A673 (cell line): ENCODE measurements around the gene LAT. TPM values are rescaled to one million over a fixed set of nuclear protein-coding genes. Genes with fewer than 3 reads are reported as not detected.

Experiments
- BruUV-seq: library from RNA; stranded (reverse); fragments of 400-500 nt; replicated peaks from 2 replicates; lab custom pipeline; 2021; lab: Mats Ljungman, UMichigan
- CTCF ChIA-PET: fragments of 300-600 bp; sonication (Branson Sonifier 250); formaldehyde crosslinking; loops from one replicate; lab custom pipeline; 2022; ENCODE audit warnings: antibody characterized with exemption; lab: Charles Lee
- POLR2A ChIA-PET: fragments of 300-600 bp; sonication (Branson Sonifier 250); formaldehyde crosslinking; loops from one replicate; lab custom pipeline; 2022; ENCODE audit warnings: antibody characterized with exemption; ENCODE audit not compliant: low non-redundant PET; lab: Charles Lee
- DNase-seq: peaks from one replicate; pipeline ENCODE4 v3.0.0-alpha.2; 2015; ENCODE audit warnings: low spot score
- H3K27ac ChIP-seq: fragments of 200-600 bp; sonication (generic); 2 replicates; pipeline ENCODE4 v1.5.1; 2016; ENCODE audit warnings: mixed run types, low read depth, mild to moderate bottlenecking, mixed read lengths, antibody characterized with exemption, low read length; ENCODE audit not compliant: poor library complexity, severe bottlenecking
- H3K27me3 ChIP-seq: fragments of 200-600 bp; sonication (generic); replicated peaks from 2 replicates; pipeline ENCODE4 v1.6.1; 2017; ENCODE audit warnings: mixed run types, low read depth, mild to moderate bottlenecking, mixed read lengths, antibody characterized with exemption, low read length; ENCODE audit not compliant: insufficient read depth, poor library complexity
- H3K36me3 ChIP-seq: fragments of 200-600 bp; sonication (generic); 2 replicates; pipeline ENCODE4 v1.6.1; 2016; ENCODE audit warnings: mixed run types, mild to moderate bottlenecking, mixed read lengths, antibody characterized with exemption, low read length; ENCODE audit not compliant: insufficient read depth, poor library complexity, severe bottlenecking
- H3K4me1 ChIP-seq: fragments of 200-600 bp; sonication (generic); 2 replicates; pipeline ENCODE4 v1.6.1; 2017; ENCODE audit warnings: mixed run types, mild to moderate bottlenecking, mixed read lengths, antibody characterized with exemption, low read length; ENCODE audit not compliant: insufficient read depth, poor library complexity, severe bottlenecking
- H3K4me3 ChIP-seq: fragments of 200-600 bp; sonication (generic); 2 replicates; pipeline ENCODE4 v1.5.1; 2016; ENCODE audit warnings: low read depth, mixed run types, mild to moderate bottlenecking, mixed read lengths, low read length; ENCODE audit not compliant: poor library complexity, severe bottlenecking
- H3K9me3 ChIP-seq: fragments of 200-600 bp; sonication (generic); 2 replicates; pipeline ENCODE4 v1.6.1; 2016; ENCODE audit warnings: mixed run types, low read depth, mild to moderate bottlenecking, mixed read lengths, antibody characterized with exemption, low read length; ENCODE audit not compliant: poor library complexity, severe bottlenecking
- EZH2 ChIP-seq: fragments of 200-600 bp; sonication (generic); IDR thresholded peaks from 2 replicates; pipeline ENCODE4 v1.6.1; 2017; ENCODE audit warnings: borderline replicate concordance, low read depth, mild to moderate bottlenecking, mixed read lengths, antibody characterized with exemption, low read length; ENCODE audit not compliant: poor library complexity, severe bottlenecking
- intact Hi-C: fragments of 100-400 bp; cut with micrococcal nuclease; formaldehyde crosslinking; loops from one replicate; pipeline ENCODE4 v1.10.0; 2022; ENCODE audit not compliant: unreplicated experiment
- total RNA-seq: library from RNA; stranded (reverse); gene quantifications from 2 replicates; pipeline ENCODE4 v1.2.3, GENCODE V29; 2021
- TF ChIP-seq, protein P1 (sequence below): fragments of 300-800, 200-600 bp; sonication (generic); conservative IDR thresholded peaks from 2 replicates; pipeline ENCODE4 v1.5.1; 2017; ENCODE audit warnings: low read depth, mild to moderate bottlenecking, antibody characterized with exemption, low read length, moderate library complexity, mixed read lengths

The LAT gene
- total RNA-seq, 1 experiment from 2014 or later: 2.8 TPM

DNA sequence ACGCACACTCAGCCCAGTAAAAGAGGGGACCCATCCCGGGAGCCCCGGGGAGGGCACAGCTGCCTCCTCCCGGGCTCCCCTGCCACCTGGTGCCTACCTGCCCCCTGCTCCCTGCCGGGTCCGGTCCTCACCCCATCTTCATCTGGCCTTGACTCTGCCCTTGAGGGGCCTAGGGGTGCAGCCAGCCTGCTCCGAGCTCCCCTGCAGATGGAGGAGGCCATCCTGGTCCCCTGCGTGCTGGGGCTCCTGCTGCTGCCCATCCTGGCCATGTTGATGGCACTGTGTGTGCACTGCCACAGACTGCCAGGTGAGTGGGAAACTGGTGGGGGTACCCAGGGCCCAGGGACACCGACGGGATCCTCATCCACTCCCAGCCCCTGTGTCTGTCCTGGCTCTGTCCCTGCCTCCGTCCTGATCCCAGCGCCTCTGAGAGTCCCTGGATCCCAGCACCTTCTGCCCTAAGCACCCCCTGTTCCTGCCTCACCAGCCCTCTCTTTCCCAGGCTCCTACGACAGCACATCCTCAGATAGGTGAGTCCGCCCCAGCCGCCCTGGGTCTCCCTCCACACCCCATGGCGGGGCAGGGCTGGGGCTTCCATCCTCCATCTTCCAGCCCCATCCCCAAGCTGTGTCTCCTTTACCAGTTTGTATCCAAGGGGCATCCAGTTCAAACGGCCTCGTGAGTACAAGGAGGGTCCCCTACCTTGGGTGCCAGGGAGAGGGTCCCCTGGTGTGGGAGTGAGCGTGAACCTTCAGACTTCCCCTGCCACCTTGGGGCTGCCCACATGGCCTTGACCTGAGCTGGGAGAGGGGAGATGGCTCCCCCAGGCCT is 574 bp downstream of the LAT start:
- TF ChIP-seq EZH2: no peak
- TF ChIP-seq, protein P1, sequence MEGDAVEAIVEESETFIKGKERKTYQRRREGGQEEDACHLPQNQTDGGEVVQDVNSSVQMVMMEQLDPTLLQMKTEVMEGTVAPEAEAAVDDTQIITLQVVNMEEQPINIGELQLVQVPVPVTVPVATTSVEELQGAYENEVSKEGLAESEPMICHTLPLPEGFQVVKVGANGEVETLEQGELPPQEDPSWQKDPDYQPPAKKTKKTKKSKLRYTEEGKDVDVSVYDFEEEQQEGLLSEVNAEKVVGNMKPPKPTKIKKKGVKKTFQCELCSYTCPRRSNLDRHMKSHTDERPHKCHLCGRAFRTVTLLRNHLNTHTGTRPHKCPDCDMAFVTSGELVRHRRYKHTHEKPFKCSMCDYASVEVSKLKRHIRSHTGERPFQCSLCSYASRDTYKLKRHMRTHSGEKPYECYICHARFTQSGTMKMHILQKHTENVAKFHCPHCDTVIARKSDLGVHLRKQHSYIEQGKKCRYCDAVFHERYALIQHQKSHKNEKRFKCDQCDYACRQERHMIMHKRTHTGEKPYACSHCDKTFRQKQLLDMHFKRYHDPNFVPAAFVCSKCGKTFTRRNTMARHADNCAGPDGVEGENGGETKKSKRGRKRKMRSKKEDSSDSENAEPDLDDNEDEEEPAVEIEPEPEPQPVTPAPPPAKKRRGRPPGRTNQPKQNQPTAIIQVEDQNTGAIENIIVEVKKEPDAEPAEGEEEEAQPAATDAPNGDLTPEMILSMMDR: no peak
- no peak overlapping the region for H3K4me3 ChIP-seq
- no peak overlapping the region for H3K27ac ChIP-seq
- DNase-seq: no peak
- no peaks in the 10 kb centered on the region for H3K9me3 ChIP-seq
- peaks cover 3% of the 10 kb centered on the region for H3K36me3 ChIP-seq
- intact Hi-C loops: no loop called here
- POLR2A ChIA-PET: no interaction called here
- CTCF ChIA-PET: no interaction called here
- no peaks in the 10 kb centered on the region for H3K4me1 ChIP-seq
- BruUV-seq: no TSS peak
- H3K27me3 ChIP-seq: no peaks in the 10 kb centered on the region

DNA sequence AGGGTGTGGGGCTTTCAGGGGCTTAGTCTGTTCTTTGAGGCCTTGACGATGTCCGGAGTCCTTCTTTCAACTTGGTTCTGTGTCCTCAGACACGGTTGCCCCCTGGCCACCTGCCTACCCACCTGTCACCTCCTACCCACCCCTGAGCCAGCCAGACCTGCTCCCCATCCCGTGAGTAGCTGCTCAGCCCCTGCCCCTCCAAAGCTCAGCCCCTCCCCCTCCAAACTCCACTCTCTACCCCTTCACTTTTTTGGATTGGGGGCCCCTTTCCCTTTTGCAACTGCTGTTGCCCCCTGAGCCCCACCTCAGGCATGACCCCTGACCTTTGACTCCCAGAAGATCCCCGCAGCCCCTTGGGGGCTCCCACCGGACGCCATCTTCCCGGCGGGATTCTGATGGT is 1.2 kb downstream of the LAT start:
- Histone ChIP-seq H3K4me1 (no peaks in the 10 kb centered on the region), H3K27ac (no peak overlapping the region), H3K9me3 (no peaks in the 10 kb centered on the region), H3K27me3 (no peaks in the 10 kb centered on the region), H3K4me3 (no peak overlapping the region), H3K36me3 (peaks cover 3% of the 10 kb centered on the region)
- no TSS peak for BruUV-seq
- POLR2A ChIA-PET: no interaction called here
- CTCF ChIA-PET: no interaction called here
- TF ChIP-seq, protein P1: no peak
- TF ChIP-seq EZH2: no peak
- intact Hi-C loops: no loop called here
- DNase-seq: no peak

DNA sequence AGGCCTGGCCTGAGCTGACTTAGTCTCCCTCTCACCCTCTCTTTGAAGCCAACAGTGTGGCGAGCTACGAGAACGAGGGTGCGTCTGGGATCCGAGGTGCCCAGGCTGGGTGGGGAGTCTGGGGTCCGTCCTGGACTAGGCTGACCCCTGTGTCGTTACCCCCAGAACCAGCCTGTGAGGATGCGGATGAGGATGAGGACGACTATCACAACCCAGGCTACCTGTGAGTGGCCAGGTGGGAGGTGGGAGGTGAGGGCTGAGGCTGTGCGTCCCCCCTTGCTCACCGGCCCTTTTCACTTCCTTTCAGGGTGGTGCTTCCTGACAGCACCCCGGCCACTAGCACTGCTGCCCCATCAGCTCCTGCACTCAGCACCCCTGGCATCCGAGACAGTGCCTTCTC is 1.6 kb downstream of the LAT start:
- no TSS peak for BruUV-seq
- Histone ChIP-seq H3K36me3 (no peaks in the 10 kb centered on the region), H3K27me3 (no peaks in the 10 kb centered on the region), H3K27ac (no peak overlapping the region), H3K4me3 (no peak overlapping the region), H3K4me1 (no peaks in the 10 kb centered on the region), H3K9me3 (no peaks in the 10 kb centered on the region)
- intact Hi-C loops: no loop called here
- ChIA-PET CTCF (no interaction called here), POLR2A (no interaction called here)
- DNase-seq: no peak
- TF ChIP-seq, protein P1: no peak
- TF ChIP-seq EZH2: no peak
